Bronchial epithelial cell (primary cell): ENCODE data around the gene KCNAB2. TPM values are rescaled to one million over a fixed set of nuclear protein-coding genes. Genes with fewer than 3 reads are reported as not detected.
A peak's percentile ranks its signal among the peaks of the same experiment; 100 is the strongest.
"Not testable (repeated sequence)": the region's sequence is repeated elsewhere in the genome, so short reads cannot be mapped to it uniquely, and the experiment has no call there.

Experiments used
- DNase-seq: peaks from one replicate; pipeline ENCODE4 v3.0.0-alpha.2; 2010; ENCODE audit warnings: low read depth
- FAIRE-seq: peaks from 2 replicates; lab custom pipeline; 2011; peaks lifted over from hg19 to GRCh38; lab: Jason Lieb, UNC
- H3K27me3 ChIP-seq: 2 replicates; pipeline ENCODE4 v1.5.1; 2011; ENCODE audit warnings: low read length; ENCODE audit not compliant: control insufficient read depth, insufficient read depth
- H3K36me3 ChIP-seq: 2 replicates; pipeline ENCODE4 v1.5.1; 2011; ENCODE audit warnings: low read length; ENCODE audit not compliant: control insufficient read depth, insufficient read depth
- H3K4me3 ChIP-seq: 2 replicates; pipeline ENCODE4 v1.5.1; 2011; ENCODE audit warnings: mild to moderate bottlenecking, low read depth, low read length, control low read depth
- total RNA-seq: library from RNA; depleted of rRNA; stranded (reverse); fragments of >200 nt; gene quantifications from 2 replicates; pipeline ENCODE4 v1.2.1, GENCODE V29; 2014
- TF ChIP-seq, protein P1 (sequence below): IDR thresholded peaks from 2 replicates; pipeline ENCODE4 v1.5.1; 2011; ENCODE audit warnings: mild to moderate bottlenecking, moderate library complexity, low read length, control low read depth, inconsistent platforms; ENCODE audit not compliant: insufficient read depth, severe bottlenecking

KCNAB2 gene
- total RNA-seq, 1 donor from 2014 or later: 1.8 TPM

DNA sequence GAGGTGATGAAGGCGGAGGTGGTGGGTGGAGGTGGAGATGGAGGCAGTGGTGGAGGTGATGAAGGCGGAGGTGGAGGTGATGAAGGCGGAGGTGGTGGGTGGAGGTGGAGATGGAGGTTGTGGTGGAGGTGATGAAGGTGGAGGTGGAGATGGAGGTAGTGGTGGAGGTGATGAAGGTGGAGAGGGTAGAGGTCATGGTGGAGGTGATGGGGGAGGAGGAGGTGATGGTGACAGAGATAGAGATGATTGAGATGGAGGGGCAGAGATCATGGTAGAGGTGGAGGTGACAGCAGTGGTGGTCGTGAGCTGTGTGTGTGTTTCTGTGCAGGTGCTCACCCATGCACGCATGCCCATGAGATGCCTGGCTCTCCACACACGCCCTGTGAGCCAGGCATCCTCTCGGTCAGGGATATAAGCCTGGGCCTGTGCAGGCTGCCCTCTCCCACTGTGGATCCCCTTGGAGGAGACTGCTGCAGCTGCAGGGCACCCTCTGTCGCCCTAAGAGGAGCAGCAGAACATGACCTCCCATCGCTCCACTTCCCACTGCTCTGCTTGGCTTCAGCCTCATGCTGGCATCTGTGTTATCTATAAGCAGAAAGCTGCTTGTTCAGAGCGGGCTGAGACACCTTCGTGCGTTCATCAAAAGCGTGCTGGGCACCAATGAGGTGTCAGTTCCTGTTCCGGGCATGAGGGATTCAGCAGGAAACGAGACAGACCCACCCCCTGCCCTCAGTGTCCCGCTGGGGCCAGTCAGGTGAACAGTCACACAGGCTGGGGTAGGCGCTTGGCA lies 33.0 kb upstream of the KCNAB2 start:
- DNase-seq: no peak
- H3K27me3 ChIP-seq: no peaks in the 10 kb centered on the region
- H3K36me3 ChIP-seq: no peaks in the 10 kb centered on the region
- H3K4me3 ChIP-seq: no peak overlapping the region
- TF ChIP-seq, protein P1, sequence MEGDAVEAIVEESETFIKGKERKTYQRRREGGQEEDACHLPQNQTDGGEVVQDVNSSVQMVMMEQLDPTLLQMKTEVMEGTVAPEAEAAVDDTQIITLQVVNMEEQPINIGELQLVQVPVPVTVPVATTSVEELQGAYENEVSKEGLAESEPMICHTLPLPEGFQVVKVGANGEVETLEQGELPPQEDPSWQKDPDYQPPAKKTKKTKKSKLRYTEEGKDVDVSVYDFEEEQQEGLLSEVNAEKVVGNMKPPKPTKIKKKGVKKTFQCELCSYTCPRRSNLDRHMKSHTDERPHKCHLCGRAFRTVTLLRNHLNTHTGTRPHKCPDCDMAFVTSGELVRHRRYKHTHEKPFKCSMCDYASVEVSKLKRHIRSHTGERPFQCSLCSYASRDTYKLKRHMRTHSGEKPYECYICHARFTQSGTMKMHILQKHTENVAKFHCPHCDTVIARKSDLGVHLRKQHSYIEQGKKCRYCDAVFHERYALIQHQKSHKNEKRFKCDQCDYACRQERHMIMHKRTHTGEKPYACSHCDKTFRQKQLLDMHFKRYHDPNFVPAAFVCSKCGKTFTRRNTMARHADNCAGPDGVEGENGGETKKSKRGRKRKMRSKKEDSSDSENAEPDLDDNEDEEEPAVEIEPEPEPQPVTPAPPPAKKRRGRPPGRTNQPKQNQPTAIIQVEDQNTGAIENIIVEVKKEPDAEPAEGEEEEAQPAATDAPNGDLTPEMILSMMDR: no peak
- FAIRE-seq: no peak

DNA sequence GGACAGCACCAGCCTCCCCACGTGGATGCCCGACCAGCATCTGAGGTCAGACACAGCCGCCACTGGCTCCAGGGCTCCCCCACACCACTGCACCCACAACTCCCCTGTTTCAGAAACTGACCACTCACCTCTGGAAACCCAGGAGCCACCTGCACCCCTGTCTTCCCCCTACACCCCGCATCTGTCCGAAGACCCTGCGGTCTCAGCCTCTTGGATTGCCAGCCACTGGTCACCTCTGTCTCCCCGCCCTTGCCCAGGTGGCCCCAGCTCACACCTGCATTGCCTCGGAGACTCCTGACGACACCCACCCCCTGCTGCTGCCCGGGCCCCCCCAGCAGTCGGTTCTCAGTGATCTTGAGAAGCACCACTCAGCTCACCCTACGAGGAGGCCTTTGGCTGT lies 32.2 kb upstream of the KCNAB2 start:
- no peak overlapping the region for H3K4me3 ChIP-seq
- no peak for DNase-seq
- no peaks in the 10 kb centered on the region for H3K36me3 ChIP-seq
- TF ChIP-seq, protein P1: no peak
- no peak for FAIRE-seq
- no peaks in the 10 kb centered on the region for H3K27me3 ChIP-seq

DNA sequence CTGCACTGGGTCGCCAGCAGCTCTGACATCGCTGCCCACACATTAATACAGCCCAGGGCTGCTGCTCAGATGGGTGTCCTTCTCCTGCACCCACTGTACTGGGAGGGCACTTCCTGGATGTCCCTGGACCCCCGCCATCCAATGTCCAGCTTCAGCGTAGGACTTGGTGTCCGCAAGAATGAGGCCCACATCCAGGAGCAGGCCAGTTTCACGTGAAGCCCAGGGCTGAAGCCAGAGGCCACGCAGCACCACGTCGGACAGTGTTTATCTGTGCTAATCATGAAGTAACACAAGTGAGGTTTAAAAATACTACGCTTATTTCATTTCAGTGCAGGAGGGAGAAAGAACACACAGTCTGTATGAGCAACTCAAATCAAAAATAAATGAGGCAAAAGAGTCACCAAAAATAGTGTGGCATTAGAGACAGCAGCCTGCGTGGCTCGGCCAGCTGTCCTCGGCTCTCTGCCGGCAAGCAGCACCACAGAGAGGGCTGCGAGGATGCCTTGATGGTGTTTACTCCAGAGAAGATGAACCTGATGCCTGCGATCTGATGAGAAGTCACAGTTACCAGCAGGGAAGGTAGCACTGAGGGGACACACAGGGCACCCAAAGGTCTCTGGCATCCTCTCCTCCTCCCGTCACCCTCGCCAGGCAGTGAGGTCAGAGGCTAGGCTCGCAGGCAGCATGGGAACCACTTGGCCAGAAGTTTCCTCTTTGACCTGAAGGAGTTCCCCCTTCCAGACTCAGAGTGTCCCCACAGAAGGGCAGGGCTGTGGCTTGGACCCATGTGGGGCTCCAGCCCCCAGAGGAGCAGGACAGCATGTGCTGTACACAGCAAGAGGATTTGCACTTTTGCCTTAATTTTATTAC lies 31.3 kb upstream of the KCNAB2 start:
- no peaks in the 10 kb centered on the region for H3K27me3 ChIP-seq
- no peaks in the 10 kb centered on the region for H3K36me3 ChIP-seq
- H3K4me3 ChIP-seq: no peak overlapping the region
- FAIRE-seq: no peak
- no peak for DNase-seq
- TF ChIP-seq, protein P1: no peak

DNA sequence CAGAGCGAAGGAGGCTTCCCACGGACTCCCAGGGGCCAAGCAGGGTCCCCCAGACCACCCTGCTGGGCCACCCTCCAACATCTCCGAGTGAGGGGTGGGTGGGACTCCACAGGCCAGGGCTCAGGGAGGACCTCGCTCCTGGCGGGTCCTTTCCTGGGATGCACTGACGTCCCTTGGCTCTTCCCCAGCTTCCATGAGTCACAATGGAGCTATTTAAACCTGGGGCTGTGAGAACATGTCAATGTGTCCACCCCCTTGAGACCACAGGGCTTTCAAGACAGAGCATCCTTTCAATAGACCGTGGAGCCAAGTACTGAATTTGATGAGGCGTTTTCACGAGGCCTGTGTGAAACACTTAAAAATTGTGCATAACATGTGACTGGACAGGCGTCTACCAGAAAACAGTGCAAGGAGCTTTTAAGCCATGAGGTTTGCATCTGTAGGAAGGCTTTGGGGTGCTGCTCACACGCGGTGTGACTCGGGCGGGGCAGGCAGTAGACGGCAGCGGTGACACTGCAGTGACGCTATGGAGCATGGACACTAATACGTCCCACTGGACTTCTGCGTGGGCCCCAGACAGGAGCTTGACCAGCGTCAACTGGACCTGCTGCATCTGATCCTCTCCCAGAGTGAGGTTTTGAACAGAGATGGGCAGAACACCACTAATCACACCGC lies 29.4 kb upstream of the KCNAB2 start:
- Histone ChIP-seq H3K4me3 (no peak overlapping the region), H3K27me3 (no peaks in the 10 kb centered on the region), H3K36me3 (no peaks in the 10 kb centered on the region)
- no peak for FAIRE-seq
- DNase-seq: peak; percentile 80
- TF ChIP-seq, protein P1: no peak

DNA sequence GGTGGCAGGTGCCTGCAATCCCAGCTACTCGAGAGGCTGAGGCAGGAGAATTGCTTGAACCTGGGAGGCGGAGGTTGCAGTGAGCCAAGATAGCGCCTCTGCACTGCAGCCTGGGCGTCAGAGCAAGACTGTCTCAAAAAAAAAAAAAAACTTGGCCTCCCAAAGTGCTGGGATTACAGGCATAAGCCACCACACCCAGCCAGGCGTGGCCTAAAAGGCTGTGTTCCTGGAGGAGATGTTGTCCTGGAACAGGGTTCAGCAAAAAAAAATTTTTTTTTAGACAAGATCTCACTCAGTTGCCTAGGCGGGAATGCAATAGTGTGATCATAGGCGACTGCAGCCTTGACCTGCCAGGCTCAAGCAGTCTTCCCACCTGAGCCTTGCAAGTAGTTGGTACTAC lies 28.0 kb upstream of the KCNAB2 start:
- DNase-seq, H3K36me3 ChIP-seq, H3K27me3 ChIP-seq, H3K4me3 ChIP-seq, FAIRE-seq: not testable (repeated sequence)
